Measurements from ENCODE around the gene CLSTN1. TPM values are rescaled to one million over a fixed set of nuclear protein-coding genes. Genes with fewer than 3 reads are reported as not detected.

The CLSTN1 gene
- total and polyA plus RNA-seq, 2 of the 8 experiments (the other 6 are each of a cell fraction or from before 2014, with no cell fraction given): 34.2 to 97.4 TPM

GRCh38 chr1:9822490-9822889 is 1.3 kb downstream of the CLSTN1 start:
- Histone ChIP-seq H2BK20ac (ENCODE audit: low read length) (no peak overlapping the region), H3K14ac (ENCODE audit: insufficient read length) (no peak overlapping the region), H3K4ac (replicated peaks; ENCODE audit: insufficient read length, low read depth, low read length) (no peak overlapping the region), H2BK5ac (ENCODE audit: low read depth, low read length) (no peak overlapping the region), H3K18ac (ENCODE audit: extremely low read depth, low read length) (peak overlapping the region; percentile 56; the same call in 1 of the 2 replicates), H3K79me2 (ENCODE audit: control insufficient read depth in 1 of 2, insufficient read depth in 2 of 2, low read length in 2 of 2) (peaks cover 6 to 55% of the 10 kb centered on the region in 2 experiments), H2BK12ac (ENCODE audit: low read depth, low read length) (0 out of 2 replicates have a peak overlapping the region, but pooled peaks have one; percentile 60), H2BK15ac (ENCODE audit: low read length) (no peak overlapping the region), H3K9ac (replicated peaks in 1 of 4; ENCODE audit: extremely low read depth in 1 of 4, low read depth in 3 of 4, low read length in 3 of 4) (peak overlapping the region in 3 of 4 experiments; percentile 67 to 76 (median 72); a peak in 6 of 7 replicates), H3K4me1 (replicated peaks in 1 of 4; ENCODE audit: control insufficient read depth in 3 of 4, insufficient read depth in 4 of 4, low read length in 3 of 4) (peaks cover 4 to 20% (median 13%) of the 10 kb centered on the region in 4 experiments), H4K91ac (replicated peaks; ENCODE audit: insufficient read length, low read length) (no peak overlapping the region), H4K8ac (ENCODE audit: extremely low read depth, insufficient read depth, low read length) (peak overlapping the region; percentile 81; the same call in 1 of the 2 replicates), H3K27ac (ENCODE audit: low read depth, low read length) (no peak overlapping the region), H4K20me1 (replicated peaks in 1 of 2; ENCODE audit: control insufficient read depth in 1 of 2, insufficient read depth in 2 of 2, low read length in 2 of 2) (peaks cover 0 to 6% of the 10 kb centered on the region in 2 experiments), H3K79me1 (ENCODE audit: low read depth, low read length) (no peaks in the 10 kb centered on the region; the same call in none of the 2 replicates), H2BK120ac (replicated peaks; ENCODE audit: low read depth, low read length) (no peak overlapping the region), H2AK5ac (ENCODE audit: low read depth, low read length) (no peak overlapping the region), H3K9me3 (ENCODE audit: insufficient read depth in 2 of 2, low read depth in 1 of 2, low read length in 1 of 2) (no peaks in the 10 kb centered on the region), H3K23ac (ENCODE audit: insufficient read length) (no peak overlapping the region), H4K5ac (ENCODE audit: insufficient read length, low read depth, low read length) (no peak overlapping the region), H3K4me3 (ENCODE audit: extremely low read depth in 1 of 4, insufficient read depth in 2 of 4, low read depth in 3 of 4, low read length in 4 of 4) (peak overlapping the region; percentile 58 to 91 (median 78)), H3K56ac (replicated peaks; ENCODE audit: insufficient read length, low read depth, low read length) (no peak overlapping the region), H3K36me3 (ENCODE audit: control insufficient read depth in 2 of 4, insufficient read depth in 4 of 4, low read length in 3 of 4) (no peaks in the 10 kb centered on the region), H3K27me3 (replicated peaks in 1 of 4; ENCODE audit: control insufficient read depth in 3 of 4, extremely low read depth in 1 of 4, insufficient read depth in 3 of 4, low read length in 3 of 4) (peaks cover 0 to 15% (median 14%) of the 10 kb centered on the region in 4 experiments; a peak in 6 of 7 replicates), H2AFZ (ENCODE audit: low read length) (no peak overlapping the region), H3K4me2 (ENCODE audit: insufficient read depth in 1 of 2, low read depth in 2 of 2, low read length in 2 of 2) (peak overlapping the region; percentile 91 to 93), H3K23me2 (ENCODE audit: low read depth, low read length) (peaks cover 17% of the 10 kb centered on the region)
- 20% methylated on average over 8 of the region's 8 CpGs; no CpG with 5 or more reads in 1 of the 2 experiments for WGBS, 2 experiments (ENCODE audit: extremely low coverage in 1 of 2, insufficient coverage in 1 of 2, insufficient read length in 1 of 2, insufficient replicate concordance in 2 of 2, low coverage in 1 of 2, low lambda C conversion rate in 2 of 2, missing lambda C conversion rate in 1 of 2)
- FAIRE-seq (no peak), DNase-seq (ENCODE audit: low read depth in 1 of 2, low spot score in 2 of 2) (no peak)
- POLR2A ChIA-PET (ENCODE audit: partially characterized antibody): interaction anchor here (0.7 to 0.9 kb wide), 3 partner anchors 9 to 38 kb away, joined by 3 read pairs; no protein-coding TSS in a partner anchor
- CTCF ChIA-PET (ENCODE audit: partially characterized antibody): interaction anchor here (0.9 to 3.7 kb wide), 3 partner anchors 21 to 38 kb away, joined by 3 to 16 read pairs (median 3); no protein-coding TSS in a partner anchor
- TF ChIP-seq GABPA (IDR thresholded peaks at IDR 0.05; ENCODE audit: borderline replicate concordance, insufficient read depth, low read length): no peak
- no peak for TF ChIP-seq FOSL1 (IDR thresholded peaks at IDR 0.05; ENCODE audit: insufficient read depth, low read depth, low read length)
- TF ChIP-seq, protein P1, sequence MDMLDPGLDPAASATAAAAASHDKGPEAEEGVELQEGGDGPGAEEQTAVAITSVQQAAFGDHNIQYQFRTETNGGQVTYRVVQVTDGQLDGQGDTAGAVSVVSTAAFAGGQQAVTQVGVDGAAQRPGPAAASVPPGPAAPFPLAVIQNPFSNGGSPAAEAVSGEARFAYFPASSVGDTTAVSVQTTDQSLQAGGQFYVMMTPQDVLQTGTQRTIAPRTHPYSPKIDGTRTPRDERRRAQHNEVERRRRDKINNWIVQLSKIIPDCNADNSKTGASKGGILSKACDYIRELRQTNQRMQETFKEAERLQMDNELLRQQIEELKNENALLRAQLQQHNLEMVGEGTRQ (IDR thresholded peaks at IDR 0.05; ENCODE audit: low read length): no peak
- TF ChIP-seq YY1 (IDR thresholded peaks at IDR 0.05; ENCODE audit: low read depth, low read length): no peak
- no peak for TF ChIP-seq CHD1 (IDR thresholded peaks at IDR 0.05; ENCODE audit: low read depth, low read length)
- TF ChIP-seq SP1 (IDR thresholded peaks at IDR 0.05; ENCODE audit: low read depth, low read length): no peak
- TF ChIP-seq PHF8 (conservative IDR thresholded peaks at IDR 0.05; ENCODE audit: low read depth, low read length): no peak
- TF ChIP-seq RAD21 (IDR thresholded peaks at IDR 0.05 in 1 of 2, conservative IDR thresholded peaks at IDR 0.05 in 1 of 2; ENCODE audit: low read depth in 2 of 2, low read length in 2 of 2): no peak
- no peak for TF ChIP-seq SIX5 (IDR thresholded peaks at IDR 0.05; ENCODE audit: low read depth, low read length)
- no peak for TF ChIP-seq RBBP5 (IDR thresholded peaks at IDR 0.05; ENCODE audit: borderline replicate concordance, low read depth, low read length)
- no peak for TF ChIP-seq RNF2 (IDR thresholded peaks at IDR 0.05; ENCODE audit: borderline replicate concordance, low read depth, low read length, missing control alignments, poor library complexity, severe bottlenecking)
- no peak for TF ChIP-seq POLR2A (IDR thresholded peaks at IDR 0.05; ENCODE audit: control extremely low read depth in 1 of 2, low read depth in 2 of 2, low read length in 2 of 2)

All from H1 (cell line).